Measurements from ENCODE around the gene RBCK1. TPM values are rescaled to one million over a fixed set of nuclear protein-coding genes. Genes with fewer than 3 reads are reported as not detected.

The RBCK1 gene
- total and polyA plus RNA-seq, 9 of the 15 experiments (the other 6 are each of a cell fraction or from before 2014, with no cell fraction given) = 5.9 to 59.3 (median 26.5) TPM

GRCh38 chr20:407133-407952 is 756 bp upstream of the RBCK1 start (continued):
- TF ChIP-seq FOXP4 (CRISPR knock-in tag; IDR thresholded peaks at IDR 0.05; ENCODE audit: borderline replicate concordance) (no peak), NCOA4 (IDR thresholded peaks at IDR 0.05; ENCODE audit: partially characterized antibody) (no peak), TEAD4 (IDR thresholded peaks at IDR 0.05; ENCODE audit: low read length) (no peak), TEAD4 (CRISPR knock-in tag; IDR thresholded peaks at IDR 0.05; ENCODE audit: borderline replicate concordance) (no peak), ATF3 (IDR thresholded peaks at IDR 0.05) (no peak), ATF3 (CRISPR knock-in tag; conservative IDR thresholded peaks at IDR 0.05) (no peak), ZNF282 (CRISPR knock-in tag; IDR thresholded peaks at IDR 0.05) (no peak), TCF15 (CRISPR knock-in tag; IDR thresholded peaks at IDR 0.05) (no peak), ZNF778 (CRISPR knock-in tag; IDR thresholded peaks at IDR 0.05) (no peak), BRF1 (IDR thresholded peaks at IDR 0.05; ENCODE audit: borderline replicate concordance, extremely low read depth, insufficient read length) (no peak), CGGBP1 (CRISPR knock-in tag; IDR thresholded peaks at IDR 0.05) (no peak), RBM14 (IDR thresholded peaks at IDR 0.05; ENCODE audit: borderline replicate concordance, insufficient read depth, low read depth, low read length) (no peak), ZBTB5 (IDR thresholded peaks at IDR 0.05) (no peak), NKRF (IDR thresholded peaks at IDR 0.05; ENCODE audit: borderline replicate concordance) (peak; percentile 31; the same call in 1 of the 2 replicates), CTCF (IDR thresholded peaks at IDR 0.05 in 2 of 3, conservative IDR thresholded peaks at IDR 0.05 in 1 of 3; ENCODE audit: insufficient read depth in 2 of 3, low read depth in 1 of 3, low read length in 3 of 3) (peak in 2 of 3 experiments; percentile 22 to 55; a peak in 2 of 6 replicates)
